KBM-7 (cell line): ENCODE results near the gene LRRC8D.
"Not testable (repeated sequence)": the region's sequence is repeated elsewhere in the genome, so short reads cannot be mapped to it uniquely, and the experiment has no call there.

Experiments used
- DNase-seq: peaks from one replicate; pipeline ENCODE4 v3.0.0-alpha.2; 2015
- in situ Hi-C: fragments of 300-500 bp; cut with MboI; formaldehyde crosslinking; loops from 2 replicates; pipeline ENCODE4 v1.14.3; 2020; ENCODE audit warnings: low sequenced_read_pairs, low pct_unique_long_range_greater_than_20kb, mixed read lengths

The LRRC8D gene

DNA sequence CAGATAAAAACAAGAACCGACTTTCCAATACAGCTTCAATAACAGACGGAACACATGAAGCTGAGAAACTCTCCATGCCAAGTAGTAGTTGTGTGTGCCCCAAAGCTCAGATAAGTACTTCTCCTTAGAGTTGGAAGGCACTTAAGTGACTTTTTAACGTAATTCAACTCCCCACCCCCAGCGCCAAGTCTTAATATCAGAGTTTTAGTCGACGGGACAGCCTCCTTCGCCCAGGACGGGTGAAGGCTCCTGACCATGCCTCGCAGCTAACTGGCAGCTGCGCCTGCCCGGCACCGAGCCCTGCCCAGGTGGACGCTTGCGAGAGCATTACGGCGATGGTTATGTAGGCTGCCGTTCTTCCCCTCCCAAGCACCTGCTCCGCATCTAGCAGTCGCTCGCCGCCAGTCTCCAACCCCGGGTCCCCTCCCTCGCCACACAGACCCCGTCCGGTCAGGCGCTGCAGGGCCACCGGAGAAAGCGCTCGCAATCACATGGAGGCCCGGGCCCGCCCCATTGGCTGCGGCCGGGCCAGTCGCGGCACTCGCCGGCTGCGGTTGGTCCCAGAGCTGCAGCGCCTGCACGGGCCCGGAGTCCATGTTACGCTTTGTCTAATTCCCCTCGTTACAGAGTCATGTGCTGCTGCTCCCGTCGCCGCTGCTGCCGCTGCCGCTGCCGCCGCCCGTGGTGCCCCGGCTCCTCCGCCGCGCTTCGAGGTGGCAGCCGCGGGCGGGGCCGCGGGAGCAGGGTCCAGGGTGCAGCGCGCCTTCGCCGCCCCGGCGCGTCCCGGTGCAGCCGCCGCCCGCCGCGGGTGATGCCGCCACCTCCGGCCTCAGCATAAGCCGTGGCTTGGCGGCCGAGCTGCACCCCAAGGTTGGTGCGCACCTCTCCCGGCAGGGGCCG, at the start of gene LRRC8D:
LRRC8D (plus strand) TSS at position 611 of the 900 bp plus-strand sequence. CDS start 112,037 bp downstream, outside the sequence.
- peak; percentile 85 for DNase-seq
- in situ Hi-C loops: loop anchor here (25.0 kb wide), 1 partner anchor 142 kb away; no protein-coding TSS in a partner anchor

DNA sequence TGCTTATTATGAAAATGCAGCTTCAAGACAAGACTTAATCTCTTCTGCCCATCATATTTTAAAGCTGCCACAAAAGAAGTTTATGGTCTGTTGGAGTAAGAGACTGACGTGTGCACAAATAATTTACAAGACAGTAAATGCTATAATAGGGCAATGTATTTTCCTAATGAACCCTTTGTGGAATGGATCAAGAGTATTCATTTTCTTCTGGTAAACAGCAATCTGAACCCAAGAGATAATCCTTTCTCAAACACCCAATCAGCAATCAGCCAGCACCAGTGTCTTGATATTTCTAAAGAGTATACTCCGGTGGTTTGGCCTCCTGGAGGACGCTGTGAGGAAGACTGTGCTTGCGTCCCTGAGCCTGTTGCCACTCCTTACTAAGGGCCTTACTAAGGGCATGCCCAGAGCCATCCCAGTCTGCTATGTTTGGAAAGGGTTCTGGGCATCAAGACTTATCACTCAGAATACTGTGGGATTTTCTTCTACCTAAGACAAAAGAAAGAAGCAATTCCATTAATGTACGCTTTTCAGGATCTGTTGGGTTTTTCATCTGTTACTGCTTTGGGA, 48.8 kb upstream of the LRRC8D start:
- no peak for DNase-seq
- in situ Hi-C loops: loop anchor here (25.0 kb wide), 1 partner anchor 260 kb away; the partner anchor contains the start of gene LRRC8B

DNA sequence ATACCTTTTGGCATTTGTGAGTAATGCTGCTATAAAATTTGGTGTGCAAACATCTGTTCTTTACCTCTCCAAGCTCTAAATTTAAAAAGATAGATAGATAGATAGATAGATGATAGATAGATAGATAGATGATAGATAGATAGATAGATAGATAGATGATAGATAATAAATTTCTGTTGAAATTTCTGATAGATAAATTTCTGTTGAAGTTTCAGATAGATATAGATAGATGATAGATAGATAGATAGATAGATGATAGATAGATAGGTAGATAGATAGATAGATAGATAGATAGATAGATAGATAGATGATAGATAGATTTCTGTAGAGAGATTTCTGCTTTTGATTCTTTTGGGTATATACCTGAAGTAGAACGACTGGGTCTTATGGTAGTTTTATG, 44.7 kb upstream of the LRRC8D start:
- DNase-seq, in situ Hi-C loops: not testable (repeated sequence)

DNA sequence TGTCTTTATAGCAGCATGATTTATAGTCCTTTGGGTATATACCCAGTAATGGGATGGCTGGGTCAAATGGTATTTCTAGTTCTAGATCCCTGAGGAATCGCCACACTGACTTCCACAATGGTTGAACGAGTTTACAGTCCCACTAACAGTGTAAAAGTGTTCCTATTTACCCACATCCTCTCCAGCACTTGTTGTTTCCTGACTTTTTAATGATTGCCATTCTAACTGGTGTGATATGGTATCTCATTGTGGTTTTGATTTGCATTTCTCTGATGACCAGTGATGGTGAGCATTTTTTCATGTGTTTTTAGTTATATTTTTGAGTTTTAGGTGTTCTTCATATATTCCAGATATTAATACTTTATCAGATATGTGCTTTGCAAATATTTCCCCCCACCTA, 43.6 kb upstream of the LRRC8D start:
- in situ Hi-C loops, DNase-seq: not testable (repeated sequence)

- DNase-seq: no peak
- in situ Hi-C loops: no loop called here
Observed at GRCh38 chr1:89779151-89779940, 41.5 kb upstream of the LRRC8D start.

- in situ Hi-C loops: no loop called here
- DNase-seq: peak; percentile 70
Observed at GRCh38 chr1:89780721-89781120, 40.1 kb upstream of the LRRC8D start.

- DNase-seq: no peak
- in situ Hi-C loops: no loop called here
Observed at GRCh38 chr1:89781494-89782126, 39.2 kb upstream of the LRRC8D start.

GRCh38 chr1:89786628-89787214, 34.1 kb upstream of the LRRC8D start:
- DNase-seq: no peak
- in situ Hi-C loops: no loop called here

GRCh38 chr1:89790592-89790991, 30.2 kb upstream of the LRRC8D start:
- in situ Hi-C loops: no loop called here
- no peak for DNase-seq

GRCh38 chr1:89791064-89791726, 29.6 kb upstream of the LRRC8D start:
- in situ Hi-C loops: no loop called here
- no peak for DNase-seq

GRCh38 chr1:89794406-89794805, 26.4 kb upstream of the LRRC8D start:
- in situ Hi-C loops: no loop called here
- DNase-seq: no peak

GRCh38 chr1:89795571-89795970, 25.3 kb upstream of the LRRC8D start:
- in situ Hi-C loops, DNase-seq: not testable (repeated sequence)

DNA sequence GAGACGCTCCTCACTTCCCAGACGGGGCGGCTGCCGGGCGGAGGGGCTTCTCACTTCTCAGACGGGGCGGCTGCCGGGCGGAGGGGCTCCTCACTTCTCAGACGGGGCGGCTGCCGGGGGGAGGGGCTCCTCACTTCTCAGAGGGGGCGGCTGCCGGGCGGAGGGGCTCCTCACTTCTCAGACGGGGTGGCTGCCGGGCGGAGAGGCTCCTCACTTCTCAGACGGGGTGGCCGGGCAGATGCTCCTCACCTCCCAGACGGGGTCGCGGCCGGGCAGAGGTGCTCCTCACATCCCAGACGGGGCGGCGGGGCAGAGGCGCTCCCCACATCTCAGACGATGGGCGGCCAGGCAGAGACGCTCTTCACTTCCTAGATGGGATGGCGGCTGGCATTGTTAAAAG, 23.0 kb upstream of the LRRC8D start:
- DNase-seq, in situ Hi-C loops: not testable (repeated sequence)

GRCh38 chr1:89799495-89799894, 21.3 kb upstream of the LRRC8D start:
- in situ Hi-C loops: no loop called here
- peak; percentile 80 for DNase-seq

GRCh38 chr1:89800022-89800655, 20.7 kb upstream of the LRRC8D start:
- in situ Hi-C loops: loop anchor here (25.0 kb wide), 1 partner anchor 162 kb away; no protein-coding TSS in a partner anchor
- DNase-seq: no peak

- in situ Hi-C loops: loop anchor here (25.0 kb wide), 1 partner anchor 162 kb away; no protein-coding TSS in a partner anchor
- DNase-seq: no peak
Observed at GRCh38 chr1:89800718-89801117, 20.1 kb upstream of the LRRC8D start.

DNA sequence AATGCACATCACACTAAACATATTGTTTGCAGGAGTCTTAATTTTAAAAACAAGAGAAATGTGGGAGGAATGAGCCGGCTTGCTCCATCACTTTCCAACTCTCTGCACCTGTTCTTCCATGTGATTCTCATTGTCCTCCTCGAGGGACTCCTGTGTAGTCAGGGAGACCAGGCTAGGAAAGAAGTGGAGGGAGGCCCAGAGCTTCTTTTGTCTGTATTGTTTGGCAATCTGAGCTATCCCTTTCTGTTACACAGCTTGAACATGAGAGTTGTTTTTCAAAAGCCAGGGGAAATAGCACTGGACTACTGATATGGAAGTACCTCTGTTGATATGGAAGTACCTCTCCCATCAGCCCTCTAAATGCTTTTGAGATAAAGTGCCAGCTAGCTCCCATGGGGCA, 18.8 kb upstream of the LRRC8D start:
- DNase-seq: no peak
- in situ Hi-C loops: loop anchor here (25.0 kb wide), 1 partner anchor 160 kb away; no protein-coding TSS in a partner anchor

- DNase-seq: no peak
- in situ Hi-C loops: loop anchor here (25.0 kb wide), 1 partner anchor 159 kb away; no protein-coding TSS in a partner anchor
Observed at GRCh38 chr1:89802841-89803240, 18.0 kb upstream of the LRRC8D start.
